SH-SY5Y (cell line): ENCODE results near the gene BEGAIN.

Source experiments
- GATA2 ChIP-seq: IDR thresholded peaks from 2 replicates; pipeline ENCODE4 v1.6.1; 2011; ENCODE audit warnings: mild to moderate bottlenecking, low read depth, low read length
- GATA3 ChIP-seq: IDR thresholded peaks from 2 replicates; pipeline ENCODE4 v1.6.1; 2011; ENCODE audit warnings: low read depth, mild to moderate bottlenecking, low read length, moderate library complexity

- TF ChIP-seq GATA2 (no peak), GATA3 (no peak)
Observed at GRCh38 chr14:100570726-100571454, 16.3 kb downstream of the BEGAIN start.
